Activated CD4-positive, alpha-beta T cell treated with anti-CD3 and anti-CD28 coated beads, Interleukin-2, amount 10 ng/mL, durations not matched to agents 24 days and 14 days (primary cell): Measurements from ENCODE around the gene MITD1. TPM values are rescaled to one million over a fixed set of nuclear protein-coding genes. Genes with fewer than 3 reads are reported as not detected.
"Not testable (repeated sequence)": the region's sequence is repeated elsewhere in the genome, so short reads cannot be mapped to it uniquely, and the experiment has no call there.

Experiments used
- DNase-seq: peaks from one replicate; pipeline ENCODE4 v3.0.0; 2022
- H3K27ac Mint-ChIP-seq: one replicate; pipeline ENCODE4 v1.8.0; 2022; ENCODE audit warnings: mild to moderate bottlenecking, mixed read lengths
- H3K27me3 Mint-ChIP-seq: one replicate; pipeline ENCODE4 v1.8.0; 2022; ENCODE audit warnings: mixed read lengths
- H3K36me3 Mint-ChIP-seq: one replicate; pipeline ENCODE4 v1.8.0; 2022; ENCODE audit warnings: low read depth, mild to moderate bottlenecking, mixed read lengths
- H3K4me1 Mint-ChIP-seq: one replicate; pipeline ENCODE4 v1.8.0; 2021; ENCODE audit warnings: mixed read lengths
- H3K4me3 Mint-ChIP-seq: one replicate; pipeline ENCODE4 v1.8.0; 2022; ENCODE audit warnings: mild to moderate bottlenecking, moderate library complexity, mixed read lengths
- H3K9me3 Mint-ChIP-seq: one replicate; pipeline ENCODE4 v1.8.0; 2021; ENCODE audit warnings: mixed read lengths
- intact Hi-C: fragments of 100-400 bp; cut with micrococcal nuclease; formaldehyde crosslinking; loops from one replicate; pipeline ENCODE4 v1.15.1; 2023
- total RNA-seq: library from RNA; stranded (reverse); gene quantifications from 2 replicates; pipeline ENCODE4 v1.2.3, GENCODE V29; 2022

MITD1 gene
- total RNA-seq, 1 donor from 2014 or later: 49.9 TPM

GRCh38 chr2:99141110-99142108 lies 39.4 kb downstream of the MITD1 start, which contains the start of gene C2orf15:
TSS of gene C2orf15 (plus strand) at chr2:99141707. CDS start at chr2:99150559, 8,852 bp downstream.
- intact Hi-C loops: loop anchor here (1.0 to 2.0 kb wide), 4 partner anchors 13 to 349 kb away; partner anchors contain the start of genes LIPT1, MITD1, MRPL30 and REV1
- peaks cover 22% of the 10 kb centered on the region for H3K4me1 Mint-ChIP-seq
- peak; percentile 98 for DNase-seq
- no peaks in the 10 kb centered on the region for H3K9me3 Mint-ChIP-seq
- peak within 1 kb of the TSS; percentile 95 for H3K4me3 Mint-ChIP-seq
- H3K27ac Mint-ChIP-seq: peak within 1 kb of the TSS; percentile 91
- H3K36me3 Mint-ChIP-seq: no peaks in the 10 kb centered on the region
- peaks cover 29% of the 10 kb centered on the region for H3K27me3 Mint-ChIP-seq

GRCh38 chr2:99140860-99141109 lies 40.1 kb downstream of the MITD1 start:
- H3K4me1 Mint-ChIP-seq: peaks cover 22% of the 10 kb centered on the region
- intact Hi-C loops: loop anchor here (1.0 to 2.0 kb wide), 4 partner anchors 14 to 350 kb away; partner anchors contain the start of genes LIPT1, MITD1, MRPL30 and REV1

GRCh38 chr2:99140056-99140859 lies 40.6 kb downstream of the MITD1 start:
- DNase-seq: no peak
- Mint-ChIP-seq H3K27ac (peak overlapping the region; percentile 91), H3K4me1 (peaks cover 22% of the 10 kb centered on the region), H3K9me3 (no peaks in the 10 kb centered on the region), H3K36me3 (no peaks in the 10 kb centered on the region), H3K4me3 (peak overlapping the region; percentile 95), H3K27me3 (peaks cover 29% of the 10 kb centered on the region)
- intact Hi-C loops: loop anchor here (2.0 kb wide), 1 partner anchor 351 kb away; the partner anchor contains the start of gene REV1

More at GRCh38 chr2:99140860-99141109, 40.1 kb downstream of the MITD1 start:
- peak overlapping the region; percentile 95 for H3K4me3 Mint-ChIP-seq
- no peaks in the 10 kb centered on the region for H3K9me3 Mint-ChIP-seq
- peak overlapping the region; percentile 91 for H3K27ac Mint-ChIP-seq
- no peak for DNase-seq
- no peaks in the 10 kb centered on the region for H3K36me3 Mint-ChIP-seq
- peaks cover 29% of the 10 kb centered on the region for H3K27me3 Mint-ChIP-seq

GRCh38 chr2:99139003-99139402 lies 41.9 kb downstream of the MITD1 start:
- H3K27ac Mint-ChIP-seq: no peak overlapping the region
- no peak overlapping the region for H3K4me3 Mint-ChIP-seq
- intact Hi-C loops: no loop called here
- H3K4me1 Mint-ChIP-seq: peaks cover 22% of the 10 kb centered on the region
- DNase-seq: no peak
- peaks cover 29% of the 10 kb centered on the region for H3K27me3 Mint-ChIP-seq
- no peaks in the 10 kb centered on the region for H3K9me3 Mint-ChIP-seq
- no peaks in the 10 kb centered on the region for H3K36me3 Mint-ChIP-seq

- H3K36me3 Mint-ChIP-seq, H3K27ac Mint-ChIP-seq, intact Hi-C loops, DNase-seq, H3K4me1 Mint-ChIP-seq, H3K4me3 Mint-ChIP-seq: not testable (repeated sequence)
- peaks cover 14% of the 10 kb centered on the region for H3K9me3 Mint-ChIP-seq
- peaks cover 24% of the 10 kb centered on the region for H3K27me3 Mint-ChIP-seq
These were observed 45.8 kb downstream of the MITD1 start for GRCh38 chr2:99135044-99135556.

- H3K4me1 Mint-ChIP-seq: no peaks in the 10 kb centered on the region
- peaks cover 15% of the 10 kb centered on the region for H3K9me3 Mint-ChIP-seq
- H3K27me3 Mint-ChIP-seq: peaks cover 2% of the 10 kb centered on the region
- no peak overlapping the region for H3K4me3 Mint-ChIP-seq
- intact Hi-C loops: no loop called here
- no peak overlapping the region for H3K27ac Mint-ChIP-seq
- H3K36me3 Mint-ChIP-seq: no peaks in the 10 kb centered on the region
- DNase-seq: no peak
These were observed 52.9 kb downstream of the MITD1 start for GRCh38 chr2:99127981-99128380.

Other genes starting within 250 kb of the MITD1 start
- 0.07 and 0.12 TPM in 2 replicates for gene CRACDL, start 244.8 kb downstream of the MITD1 start, total RNA-seq
- gene C2orf15, start 39.4 kb downstream of the MITD1 start, total RNA-seq: 0.26 and 0.40 TPM in 2 replicates
- gene TSGA10, start 26.1 kb downstream of the MITD1 start, total RNA-seq: 3.2 and 3.7 TPM in 2 replicates
- 3.3 and 3.9 TPM in 2 replicates for gene LIPT1, start 26.1 kb downstream of the MITD1 start, total RNA-seq
- 29.0 and 31.2 TPM in 2 replicates for gene MRPL30, start 126 bp upstream of the MITD1 start, total RNA-seq
- gene LYG2, start 74.6 kb upstream of the MITD1 start, total RNA-seq: not detected in 2 replicates
- 2.1 TPM in 2 replicates for gene LYG1, start 120.1 kb upstream of the MITD1 start, total RNA-seq
- 42.1 TPM in 2 replicates for gene TXNDC9, start 155.3 kb upstream of the MITD1 start, total RNA-seq
- 86.5 and 88.5 TPM in 2 replicates for gene EIF5B, start 156.3 kb upstream of the MITD1 start, total RNA-seq